WTC11 (cell line): ENCODE results near the gene CUL1.

Source experiments
- ZNF317 ChIP-seq: sonication (generic); formaldehyde crosslinking; IDR thresholded peaks from 2 replicates; pipeline ENCODE4 v1.8.1; 2023; ENCODE audit warnings: low read depth, mild to moderate bottlenecking, moderate library complexity, missing genetic modification reagents, borderline replicate concordance
- TF ChIP-seq, protein P1 (sequence below): fragments of 250-450 bp; sonication (Bioruptor Pico); conservative IDR thresholded peaks from 2 replicates; pipeline ENCODE4 v1.9.0; 2021; ENCODE audit warnings: mild to moderate bottlenecking

DNA sequence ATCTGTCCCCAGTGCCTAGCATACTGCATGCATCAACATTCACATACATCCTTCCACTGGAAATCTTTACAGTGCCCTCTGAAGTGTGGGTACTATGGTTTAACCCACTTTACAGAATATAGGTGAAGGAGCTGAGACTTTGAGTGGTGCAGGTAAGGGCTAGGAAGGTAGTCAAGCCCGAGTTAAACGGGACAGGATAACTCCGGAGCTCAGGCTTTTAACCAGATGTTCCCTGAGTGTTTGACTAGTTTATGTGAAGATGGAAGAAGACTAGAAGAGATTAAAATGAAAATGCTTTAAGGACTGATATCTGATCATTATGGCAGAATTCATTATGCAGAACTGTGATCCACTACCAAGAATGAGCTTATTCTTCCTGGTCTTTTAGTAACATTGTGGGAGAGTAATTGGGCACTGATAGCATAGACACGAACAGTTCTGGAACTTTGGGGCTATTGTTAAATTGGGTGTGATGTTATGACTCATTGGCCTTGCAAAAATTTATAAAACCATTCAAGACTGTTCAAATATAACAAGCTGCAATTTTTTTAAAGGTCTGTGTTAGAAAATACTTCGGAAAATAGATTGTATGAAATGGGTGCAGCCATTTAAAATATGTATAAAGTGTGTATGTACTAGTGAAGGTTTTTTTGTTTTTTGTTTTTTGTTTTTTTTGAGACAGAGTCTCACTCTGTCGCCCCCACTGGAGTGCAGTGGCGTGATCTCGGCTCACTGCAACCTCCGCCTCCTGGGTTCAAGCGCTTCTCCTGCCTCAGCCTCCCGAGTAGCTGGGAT is 4.4 kb downstream of the CUL1 start:
- TF ChIP-seq, protein P1, sequence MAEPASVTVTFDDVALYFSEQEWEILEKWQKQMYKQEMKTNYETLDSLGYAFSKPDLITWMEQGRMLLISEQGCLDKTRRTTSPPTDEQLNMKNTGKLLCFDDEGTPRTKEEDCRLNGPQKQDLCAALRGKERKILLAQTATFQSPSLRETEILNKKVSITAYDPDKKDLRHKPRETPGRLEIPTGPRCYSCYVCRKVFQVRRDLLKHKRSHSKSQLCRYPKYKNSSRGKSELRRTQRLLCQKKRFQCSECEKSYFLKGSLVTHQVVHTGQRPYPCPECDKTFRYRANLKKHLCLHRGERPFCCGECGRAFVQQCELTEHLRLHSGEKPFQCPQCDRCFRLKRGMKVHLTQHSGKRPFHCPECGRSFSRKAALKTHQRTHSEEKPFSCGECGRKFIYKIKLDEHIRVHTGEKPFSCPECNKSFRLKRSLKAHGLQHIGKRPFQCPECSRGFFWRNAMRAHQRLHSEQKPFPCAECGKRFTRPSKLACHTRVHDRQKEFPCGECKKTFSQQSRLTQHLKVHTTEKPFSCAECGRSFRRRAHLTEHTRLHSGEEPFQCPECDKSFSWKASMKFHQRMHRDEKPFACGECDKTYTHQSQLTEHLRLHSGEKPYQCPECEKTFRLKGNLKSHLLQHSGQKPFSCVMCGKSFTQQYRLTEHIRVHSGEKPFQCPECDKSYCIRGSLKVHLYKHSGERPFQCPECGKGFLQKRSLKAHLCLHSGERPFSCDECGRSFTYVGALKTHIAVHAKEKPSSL (CRISPR knock-in tag) = no peak
- no peak for TF ChIP-seq ZNF317 (CRISPR knock-in tag)
